ENCODE results near the gene MSL2.
"Not testable (repeated sequence)": the region's sequence is repeated elsewhere in the genome, so short reads cannot be mapped to it uniquely, and the experiment has no call there.

MSL2 gene

GRCh38 chr3:136192831-136193230, 3.3 kb downstream of the MSL2 start:
- DNase-seq (ENCODE audit: low spot score): no peak

DNA sequence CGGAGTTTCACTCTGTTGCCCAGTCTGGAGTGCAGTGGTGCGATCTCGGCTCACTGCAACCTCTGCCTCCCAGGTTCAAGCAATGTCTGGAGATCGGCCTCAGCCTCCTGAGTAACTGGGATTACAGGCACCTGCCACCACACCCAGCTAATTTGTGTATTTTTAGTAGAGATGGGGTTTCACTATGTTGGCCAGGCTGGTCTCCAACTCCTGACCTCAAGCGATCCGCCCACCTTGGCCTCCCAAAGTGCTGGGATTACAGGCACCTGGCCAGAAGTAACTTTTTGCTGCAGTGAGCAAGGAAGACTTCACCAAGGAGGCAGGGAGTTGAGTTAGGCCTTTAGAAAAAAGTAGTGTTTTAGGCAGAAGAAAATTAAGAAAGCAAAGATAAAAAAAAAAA, 3.9 kb downstream of the MSL2 start:
- DNase-seq (ENCODE audit: low spot score): not testable (repeated sequence)

DNA sequence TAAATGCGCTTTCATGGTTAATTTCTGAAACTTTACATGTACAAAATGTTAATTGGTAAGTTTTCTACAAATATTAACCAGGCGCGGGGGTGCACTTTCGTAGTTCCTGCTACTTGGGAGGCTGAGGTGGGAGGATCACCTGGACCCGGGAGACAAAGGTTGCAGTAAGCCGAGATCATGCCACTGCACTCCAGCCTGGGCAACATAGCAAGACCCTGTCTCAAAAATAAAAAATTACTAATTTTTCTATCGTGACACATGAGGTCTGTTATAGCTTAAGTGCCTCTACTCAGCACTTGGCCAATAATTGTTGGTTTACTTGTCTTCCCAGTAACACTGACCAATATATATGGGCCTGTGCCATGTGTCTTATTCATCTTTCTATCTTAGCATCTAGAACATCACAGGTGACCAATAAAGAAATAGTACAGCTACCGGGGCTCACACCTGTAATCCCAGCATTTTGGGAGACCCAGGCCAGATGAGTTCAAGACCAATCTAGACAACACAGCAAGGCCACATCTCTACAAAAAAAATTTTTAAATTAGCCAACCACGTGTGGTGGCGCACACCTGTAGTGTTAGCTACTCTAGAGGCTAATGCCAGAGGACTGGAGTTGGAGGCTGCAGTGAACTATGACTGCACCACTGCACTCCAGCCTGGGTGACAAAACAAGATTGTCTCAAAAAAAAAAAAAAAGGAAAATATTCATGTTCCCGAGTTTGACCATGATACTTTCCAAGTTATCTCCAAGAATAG, 6.1 kb downstream of the MSL2 start:
- DNase-seq (ENCODE audit: low spot score): no peak

GRCh38 chr3:136189043-136189442, 7.1 kb downstream of the MSL2 start:
- DNase-seq (ENCODE audit: low spot score): no peak

DNA sequence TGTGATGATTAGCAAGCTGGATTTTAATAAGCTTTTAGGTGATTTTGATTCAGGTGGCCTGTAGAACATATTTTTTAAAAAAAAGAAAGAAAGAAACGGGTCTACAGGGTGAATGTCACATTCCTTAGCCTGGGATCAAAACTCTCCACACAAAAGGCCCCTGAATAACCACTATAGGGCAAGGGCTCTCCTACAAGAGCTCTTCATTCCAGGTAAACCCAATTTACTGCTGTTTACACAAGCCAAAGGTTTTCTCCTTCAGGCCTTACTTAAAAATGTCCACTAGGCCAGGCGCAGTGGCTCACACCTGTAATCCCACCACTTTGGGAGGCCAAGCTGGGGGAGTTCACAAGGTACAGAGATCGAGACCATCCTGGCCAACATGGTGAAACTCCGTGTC, 8.3 kb downstream of the MSL2 start:
- no peak for DNase-seq (ENCODE audit: low spot score)

- DNase-seq (ENCODE audit: low spot score): no peak
These were observed 9.3 kb downstream of the MSL2 start for GRCh38 chr3:136186846-136187245.

GRCh38 chr3:136186344-136186743, 9.8 kb downstream of the MSL2 start:
- no peak for DNase-seq (ENCODE audit: low spot score)

DNA sequence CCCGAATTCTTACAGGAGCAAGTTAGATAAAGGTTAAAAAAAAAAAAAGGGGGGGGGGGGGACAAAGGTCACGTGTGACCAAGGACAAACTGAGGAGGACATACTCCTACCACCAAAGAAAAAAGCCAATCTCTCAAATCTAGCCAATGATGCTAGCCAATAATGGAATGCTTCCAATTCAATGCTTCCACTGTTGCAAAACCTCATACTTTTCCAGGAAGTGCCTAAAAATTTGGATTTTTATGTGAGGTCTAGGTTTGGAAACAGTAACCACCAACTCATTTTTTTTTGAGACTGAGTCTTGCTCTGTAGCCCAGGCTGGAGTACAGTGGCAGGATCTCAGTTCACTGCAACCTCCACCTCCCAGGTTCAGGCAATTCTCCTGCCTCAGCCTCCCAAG, 11.4 kb downstream of the MSL2 start:
- no peak for DNase-seq (ENCODE audit: low spot score)

GRCh38 chr3:136181741-136182140, 14.4 kb downstream of the MSL2 start:
- DNase-seq (ENCODE audit: low spot score): no peak

DNA sequence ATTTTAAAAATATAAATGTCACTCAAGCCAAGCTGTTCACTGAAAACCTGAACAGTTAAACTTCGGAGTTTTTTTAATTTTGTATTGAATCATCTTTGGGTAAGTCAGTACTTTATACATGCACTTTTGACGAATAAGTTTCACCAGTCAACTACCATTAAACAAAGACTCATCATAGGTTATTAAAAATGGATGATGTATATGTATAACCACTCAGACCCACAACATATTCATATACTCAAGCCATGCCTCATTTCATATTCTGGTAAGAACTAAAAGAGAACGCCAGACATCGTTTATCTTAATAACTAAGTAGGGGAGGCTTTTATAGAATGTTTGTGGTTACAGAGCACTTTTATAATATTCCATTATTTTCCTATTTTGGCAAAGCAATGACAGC, 18.3 kb downstream of the MSL2 start:
- DNase-seq (ENCODE audit: low spot score): no peak

GRCh38 chr3:136173939-136174490, 22.1 kb downstream of the MSL2 start:
- DNase-seq (ENCODE audit: low spot score): no peak

DNA sequence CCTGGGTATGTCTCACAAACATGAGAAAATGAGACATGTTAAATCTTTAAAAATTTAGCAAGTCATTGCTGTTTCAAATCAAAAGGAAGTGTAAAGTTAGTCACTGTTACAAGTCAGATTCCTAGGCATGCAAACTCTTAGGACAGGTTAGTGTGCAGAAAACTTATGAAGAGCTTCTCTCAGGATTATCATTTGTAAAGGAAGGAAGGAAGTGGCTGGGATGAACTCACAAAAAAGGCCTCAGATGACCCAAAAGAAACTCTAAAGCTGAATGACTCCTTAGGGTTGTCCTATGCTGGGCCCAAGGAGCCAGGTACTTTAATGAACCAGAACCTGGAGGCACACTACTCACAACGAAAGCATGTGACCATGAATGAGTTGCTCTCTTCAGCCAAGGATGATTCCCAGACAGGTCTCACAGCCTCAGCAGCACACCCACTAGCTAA, 25.0 kb downstream of the MSL2 start:
- DNase-seq (ENCODE audit: low spot score): no peak

- not testable (repeated sequence) for DNase-seq (ENCODE audit: low spot score)
These were observed 27.9 kb downstream of the MSL2 start for GRCh38 chr3:136168236-136168635.

DNA sequence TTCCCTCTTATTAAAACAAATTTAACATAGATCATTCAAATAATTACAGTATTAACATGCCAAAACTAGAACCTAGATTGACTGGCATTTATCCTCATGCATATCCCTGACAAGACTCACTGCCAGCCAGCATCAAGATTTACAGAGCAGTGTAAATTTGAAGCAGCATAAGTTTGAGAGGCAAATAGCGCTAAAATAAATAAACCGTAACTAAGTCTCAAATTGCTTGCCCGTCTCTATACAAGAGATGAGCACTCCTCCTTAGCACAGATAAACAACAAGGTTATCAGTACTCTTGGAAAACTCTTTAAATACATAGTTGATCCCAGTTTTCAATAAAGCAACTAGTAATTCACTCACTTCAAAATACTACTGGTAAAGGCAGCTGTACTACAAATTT, 29.6 kb downstream of the MSL2 start:
- DNase-seq (ENCODE audit: low spot score): no peak

DNA sequence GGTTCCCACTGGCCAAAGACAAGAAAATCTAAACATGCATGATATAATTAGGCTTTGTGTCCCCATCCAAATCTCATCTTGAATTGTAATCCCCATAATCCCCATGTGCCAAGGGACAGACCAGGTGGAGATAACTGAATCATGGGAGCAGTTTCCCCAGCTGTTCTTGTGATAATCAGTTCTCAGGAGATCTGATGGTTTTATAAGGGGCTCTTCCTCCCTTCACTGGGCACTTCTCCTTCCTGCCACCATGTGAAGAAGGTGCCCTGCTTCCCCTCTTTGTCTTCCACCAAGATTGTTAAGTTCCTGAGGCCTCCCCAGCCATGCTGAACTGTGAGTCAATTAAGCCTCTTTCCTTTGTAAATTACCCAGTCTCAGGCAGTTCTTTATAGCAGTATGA, 32.5 kb downstream of the MSL2 start:
- not testable (repeated sequence) for DNase-seq (ENCODE audit: low spot score)

GRCh38 chr3:136162322-136162721, 33.8 kb downstream of the MSL2 start:
- DNase-seq (ENCODE audit: low spot score): no peak

DNA sequence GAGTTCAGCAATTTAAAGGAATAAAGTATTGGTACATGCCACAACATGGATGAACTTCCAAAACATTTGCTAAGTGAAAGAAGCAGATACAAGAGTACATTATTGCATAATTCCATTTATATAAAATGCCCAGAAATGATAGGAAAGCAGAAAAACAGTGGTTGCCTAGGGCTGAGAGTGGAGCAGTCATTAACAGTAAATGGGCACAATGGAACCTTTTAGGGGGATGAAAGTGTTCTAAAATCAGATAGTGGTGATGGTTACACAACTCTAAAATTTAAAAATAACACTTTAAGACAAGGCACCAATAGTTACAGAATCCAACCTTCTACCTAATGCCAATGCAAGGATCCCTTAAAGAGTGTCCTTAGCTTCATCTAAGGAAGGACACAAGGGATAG, 34.6 kb downstream of the MSL2 start:
- DNase-seq (ENCODE audit: low spot score): no peak

DNA sequence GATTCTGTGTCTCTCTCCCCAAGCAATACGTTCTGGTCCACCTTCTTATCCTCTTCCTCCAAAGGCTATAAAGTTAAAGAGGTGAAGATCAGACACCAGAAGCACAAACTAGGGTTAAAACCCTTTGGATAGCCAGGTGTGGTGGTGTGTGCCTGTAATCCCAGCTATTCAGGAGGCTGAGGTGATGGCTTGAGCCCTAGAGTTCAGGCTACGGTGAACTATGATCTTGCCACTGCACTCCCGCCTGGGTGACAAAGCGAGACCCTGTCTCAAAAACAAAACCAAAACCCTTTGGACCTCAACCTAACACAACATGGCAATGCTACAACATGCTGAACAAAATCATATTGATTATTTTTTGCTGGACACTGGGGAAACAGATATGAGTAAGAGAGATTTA, 43.2 kb downstream of the MSL2 start:
- DNase-seq (ENCODE audit: low spot score): no peak

DNA sequence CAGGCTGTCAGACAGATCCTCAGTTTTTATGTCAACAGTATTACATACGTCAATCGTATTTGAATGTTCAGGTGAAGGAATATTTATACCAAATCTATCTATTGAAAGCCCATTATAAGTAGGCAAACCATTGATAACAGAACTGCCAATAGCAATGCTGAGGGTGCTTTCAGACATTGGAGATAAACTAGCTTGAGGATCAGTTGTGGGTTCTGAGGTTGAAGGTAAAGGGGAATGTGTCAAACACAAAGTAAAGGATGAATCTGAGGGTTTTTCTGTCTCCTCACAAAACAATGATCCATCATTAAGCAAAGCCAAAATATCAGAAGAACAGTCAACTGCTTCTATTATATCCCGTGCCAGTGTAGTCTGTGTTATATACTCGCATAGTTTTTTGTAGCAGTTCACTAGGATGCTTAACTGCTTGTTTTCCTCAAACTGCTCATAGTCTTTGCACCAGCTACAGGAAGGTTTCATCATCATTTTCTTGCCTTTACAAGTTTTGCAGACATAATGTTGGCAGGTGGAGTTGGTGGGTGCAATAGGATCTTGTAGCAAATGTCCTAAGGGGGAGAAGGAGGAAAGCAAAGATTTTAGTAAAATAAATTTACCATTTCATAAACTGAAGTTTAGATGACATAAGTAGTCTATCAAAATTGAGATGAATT, 43.8 kb downstream of the MSL2 start:
- DNase-seq (ENCODE audit: low spot score): no peak

DNA sequence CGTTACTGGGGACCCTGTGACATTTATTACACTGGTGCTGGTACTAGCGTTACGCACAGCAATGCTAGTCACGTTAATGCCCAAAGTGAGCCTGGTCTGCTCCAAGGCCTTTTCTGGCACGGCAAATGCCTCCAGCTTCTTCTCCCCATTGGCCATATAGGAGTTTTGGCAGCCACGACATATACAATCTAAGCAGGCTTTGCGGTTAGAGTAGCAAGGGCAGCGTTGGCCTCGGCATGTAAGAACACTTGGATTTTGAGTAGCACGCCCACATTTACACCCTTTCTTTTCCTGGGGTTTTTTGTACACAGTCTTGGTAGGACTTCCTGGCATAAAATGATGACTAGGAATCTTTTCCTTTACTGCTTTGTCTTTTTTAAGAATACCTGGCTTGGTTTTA, 44.9 kb downstream of the MSL2 start:
- DNase-seq (ENCODE audit: low spot score): no peak

DNA sequence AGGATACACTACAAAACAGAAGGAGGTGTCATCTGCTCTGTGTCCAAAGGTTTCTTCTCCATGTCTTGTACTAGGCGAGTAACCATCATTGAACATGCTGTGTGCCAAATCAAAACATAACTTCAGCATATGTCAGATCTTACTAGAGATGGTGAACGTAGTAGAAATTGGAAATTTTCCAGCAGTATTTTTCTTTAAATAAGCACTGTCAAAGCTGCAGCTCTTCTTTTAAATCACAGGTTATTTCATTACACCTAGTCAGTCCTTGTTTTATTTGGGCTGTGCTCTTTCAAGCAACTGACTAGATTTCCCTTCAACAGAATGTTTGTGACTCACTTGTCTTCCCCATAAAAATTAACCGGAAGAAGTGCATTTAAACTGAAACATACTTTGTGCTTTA, 46.5 kb downstream of the MSL2 start:
- no peak for DNase-seq (ENCODE audit: low spot score)

DNA sequence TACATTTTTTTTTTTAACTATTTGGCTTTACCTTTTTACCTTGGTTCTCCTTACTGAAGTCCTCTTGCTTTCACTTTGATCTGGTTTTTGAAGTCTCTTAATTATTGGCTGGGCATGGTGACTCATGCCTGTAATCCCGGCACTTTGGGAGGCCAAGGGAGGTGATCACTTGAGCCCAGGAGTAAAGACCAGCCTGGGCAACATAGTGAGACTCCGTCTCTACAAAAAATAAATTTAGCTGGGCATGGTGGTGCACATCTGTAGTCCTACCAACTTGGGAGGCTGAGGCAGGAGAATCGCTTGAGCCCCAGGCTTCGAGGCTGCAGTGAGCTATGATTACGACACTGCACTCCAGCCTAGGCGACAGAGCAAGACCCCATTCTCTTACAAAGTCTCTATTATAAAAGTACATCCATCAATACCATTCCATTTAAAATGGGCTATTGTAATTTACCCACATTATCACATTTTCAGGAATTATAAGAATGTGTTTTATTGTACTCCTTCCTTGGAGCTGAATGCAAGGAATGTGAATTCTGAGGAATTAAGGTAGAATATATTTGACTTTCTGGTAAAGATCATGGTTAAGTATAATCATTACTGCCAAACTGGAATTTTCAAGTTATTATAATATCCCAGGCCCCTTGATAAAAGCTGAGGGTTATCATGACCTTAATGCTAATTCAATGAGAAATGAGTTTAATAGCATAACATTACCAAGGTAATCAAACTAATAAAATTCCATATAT, 49.0 kb downstream of the MSL2 start:
- no peak for DNase-seq (ENCODE audit: low spot score)

DNA sequence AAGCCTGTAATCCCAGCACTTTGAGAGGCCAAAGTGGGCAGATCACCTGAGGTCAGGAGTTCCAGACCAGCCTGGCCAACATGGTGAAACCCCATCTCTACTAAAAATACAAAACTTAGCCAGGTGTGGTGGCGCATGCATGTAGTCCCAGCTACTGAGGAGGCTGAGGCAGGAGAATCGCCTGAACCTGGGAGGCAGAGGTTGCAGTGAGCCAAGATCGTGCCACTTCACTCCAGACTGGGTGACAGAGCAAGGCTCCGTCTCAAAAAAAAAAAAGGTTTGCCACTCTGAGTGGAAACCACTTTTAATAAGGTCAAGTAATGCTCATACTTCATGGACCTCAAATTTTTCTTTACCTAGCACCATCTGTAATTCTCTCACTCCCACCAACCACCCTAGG, 51.7 kb downstream of the MSL2 start:
- not testable (repeated sequence) for DNase-seq (ENCODE audit: low spot score)
